ENCODE results near the gene THYN1.
"Not testable (repeated sequence)": the region's sequence is repeated elsewhere in the genome, so short reads cannot be mapped to it uniquely, and the experiment has no call there.

Gene THYN1

GRCh38 chr11:134275188-134275533 lies 22.0 kb upstream of the THYN1 start:
- DNase-seq (ENCODE audit: low read depth): no peak

- DNase-seq (ENCODE audit: low read depth): no peak
Measured at GRCh38 chr11:134273317-134273712, 20.2 kb upstream of the THYN1 start.

GRCh38 chr11:134272381-134273316 lies 19.5 kb upstream of the THYN1 start:
- no peak for DNase-seq (ENCODE audit: low read depth)

GRCh38 chr11:134271978-134272377 lies 18.8 kb upstream of the THYN1 start:
- DNase-seq (ENCODE audit: low read depth): no peak

- DNase-seq (ENCODE audit: low read depth): no peak
Measured at GRCh38 chr11:134270250-134270714, 17.1 kb upstream of the THYN1 start.

GRCh38 chr11:134267966-134268365 lies 14.8 kb upstream of the THYN1 start:
- no peak for DNase-seq (ENCODE audit: low read depth)

GRCh38 chr11:134267461-134267860 lies 14.3 kb upstream of the THYN1 start:
- DNase-seq (ENCODE audit: low read depth): no peak

- no peak for DNase-seq (ENCODE audit: low read depth)
Measured at GRCh38 chr11:134266841-134267251, 13.7 kb upstream of the THYN1 start.

GRCh38 chr11:134266440-134266839 lies 13.3 kb upstream of the THYN1 start:
- DNase-seq (ENCODE audit: low read depth): no peak

GRCh38 chr11:134264966-134265764 lies 12.0 kb upstream of the THYN1 start:
- DNase-seq (ENCODE audit: low read depth): no peak

- no peak for DNase-seq (ENCODE audit: low read depth)
Measured at GRCh38 chr11:134261626-134262488, 8.7 kb upstream of the THYN1 start.

GRCh38 chr11:134260983-134261382 lies 7.8 kb upstream of the THYN1 start:
- DNase-seq (ENCODE audit: low read depth): no peak

- DNase-seq (ENCODE audit: low read depth): no peak
Measured at GRCh38 chr11:134260503-134260902, 7.4 kb upstream of the THYN1 start.

GRCh38 chr11:134258577-134258976 lies 5.4 kb upstream of the THYN1 start:
- no peak for DNase-seq (ENCODE audit: low read depth)

- DNase-seq (ENCODE audit: low read depth): no peak
Measured at GRCh38 chr11:134257101-134257500, 3.9 kb upstream of the THYN1 start.

GRCh38 chr11:134255184-134255561 lies 2.0 kb upstream of the THYN1 start:
- not testable (repeated sequence) for DNase-seq (ENCODE audit: low read depth)

GRCh38 chr11:134254433-134255183 lies 1.5 kb upstream of the THYN1 start:
- no peak for DNase-seq (ENCODE audit: low read depth)

- DNase-seq (ENCODE audit: low read depth): no peak
Measured at GRCh38 chr11:134252346-134253187, 585 bp downstream of the THYN1 start.

GRCh38 chr11:134250675-134251074 lies 2.5 kb downstream of the THYN1 start:
- no peak for DNase-seq (ENCODE audit: low read depth)

GRCh38 chr11:134250246-134250645 lies 2.9 kb downstream of the THYN1 start:
- DNase-seq (ENCODE audit: low read depth): no peak
